ENCODE data around the gene TERT. TPM values are rescaled to one million over a fixed set of nuclear protein-coding genes. Genes with fewer than 3 reads are reported as not detected.
A peak's percentile ranks its signal among the peaks of the same experiment; 100 is the strongest.

Gene TERT
- total and polyA plus RNA-seq, 8 donors = 0.09 to 0.35 (median 0.14) TPM

GRCh38 chr5:1203311-1203967, 91.4 kb downstream of the TERT start:
- DNase-seq (peak in 2 of 4 donors; percentile 22 to 59), ATAC-seq (no peak)
- Histone ChIP-seq H3K36me3 (no peaks in the 10 kb centered on the region), H3K9me3 (no peaks in the 10 kb centered on the region), H3K4me1 (no peaks in the 10 kb centered on the region), H3K4me3 (no peak overlapping the region), H3K27ac (no peak overlapping the region), H3K27me3 (peaks cover 0 to 88% of the 10 kb centered on the region in 2 donors)
- no peak for TF ChIP-seq CTCF (IDR thresholded peaks at IDR 0.05)
- intact Hi-C loops (cut with DNase I) = no loop called here

Small RNAs within 50 kb of the gene (microRNA-seq; reads per million reads assigned to microRNA genes)
- gene MIR4457 = 0 reads per million in 2 donors

Other genes with a start within 250 kb of the TERT start
- 10 to 100 TPM; 39.4 to 45.0 TPM for gene SLC12A7, start 183.0 kb downstream of the TERT start, total RNA-seq
- 10 to 100 TPM; 28.1 to 40.3 (median 31.3) TPM for gene SLC12A7, start 183.0 kb downstream of the TERT start, polyA plus RNA-seq (ENCODE audit: insufficient read length in 6 of 6)
- not detected for gene SLC6A19, start 93.5 kb downstream of the TERT start, total RNA-seq
- under 1 TPM; 0.04 to 0.54 (median 0.19) TPM for gene SLC6A19, start 93.5 kb downstream of the TERT start, polyA plus RNA-seq (ENCODE audit: insufficient read length in 6 of 6)
- gene SLC6A18, start 69.7 kb downstream of the TERT start, total RNA-seq = not detected
- under 1 TPM in 1 of 6 donors, not detected in 5; 0.18 TPM for gene SLC6A18, start 69.7 kb downstream of the TERT start, polyA plus RNA-seq (ENCODE audit: insufficient read length in 6 of 6)
- 100 to 1,000 TPM; 169 to 171 TPM for gene CLPTM1L, start 50.0 kb upstream of the TERT start, total RNA-seq
- 100 to 1,000 TPM in 2 of 6 donors, 10 to 100 TPM in 4; 90.4 to 110 (median 92.7) TPM for gene CLPTM1L, start 50.0 kb upstream of the TERT start, polyA plus RNA-seq (ENCODE audit: insufficient read length in 6 of 6)
- gene SLC6A3, start 150.4 kb upstream of the TERT start, total RNA-seq = 1 to 10 TPM in 1 of 2 donors, under 1 TPM in 1; 0.10 to 4.3 TPM
- gene SLC6A3, start 150.4 kb upstream of the TERT start, polyA plus RNA-seq (ENCODE audit: insufficient read length in 6 of 6) = 1 to 10 TPM; 1.3 to 4.5 (median 2.8) TPM
- 100 to 1,000 TPM; 458 to 751 TPM for gene LPCAT1, start 228.9 kb upstream of the TERT start, total RNA-seq
- gene LPCAT1, start 228.9 kb upstream of the TERT start, polyA plus RNA-seq (ENCODE audit: insufficient read length in 6 of 6) = 100 to 1,000 TPM; 106 to 180 (median 121) TPM

Data from left lung (tissue), 10 donors.